NCI-H128 (cell line): ENCODE data around the gene CETN2.
"Not testable (repeated sequence)": the region's sequence is repeated elsewhere in the genome, so short reads cannot be mapped to it uniquely, and the experiment has no call there.

ENCODE experiments used
- DNase-seq: peaks from one replicate; lab custom pipeline; 2025; ENCODE audit not compliant: unreplicated experiment; lab: John Stamatoyannopoulos, UW

CETN2 gene

GRCh38 chrX:152833378-152833777, 2.8 kb upstream of the CETN2 start:
- no peak for DNase-seq

GRCh38 chrX:152832520-152832919, 2.0 kb upstream of the CETN2 start:
- DNase-seq: no peak

- no peak for DNase-seq
These were observed 834 bp upstream of the CETN2 start for GRCh38 chrX:152831391-152831790.

GRCh38 chrX:152824841-152825374, 5.6 kb downstream of the CETN2 start:
- DNase-seq: no peak

- DNase-seq: no peak
These were observed 6.9 kb downstream of the CETN2 start for GRCh38 chrX:152823657-152824056.

GRCh38 chrX:152822383-152823086, 8.0 kb downstream of the CETN2 start:
- no peak for DNase-seq

GRCh38 chrX:152821145-152821765, 9.3 kb downstream of the CETN2 start:
- no peak for DNase-seq

- no peak for DNase-seq
These were observed 10.8 kb downstream of the CETN2 start for GRCh38 chrX:152819732-152820131.

GRCh38 chrX:152819266-152819665, 11.3 kb downstream of the CETN2 start:
- DNase-seq: no peak

- DNase-seq: no peak
These were observed 12.2 kb downstream of the CETN2 start for GRCh38 chrX:152818356-152818755.

- DNase-seq: no peak
These were observed 13.3 kb downstream of the CETN2 start for GRCh38 chrX:152817078-152817764.

- no peak for DNase-seq
These were observed 16.5 kb downstream of the CETN2 start for GRCh38 chrX:152814048-152814447.

- DNase-seq: no peak
These were observed 17.4 kb downstream of the CETN2 start for GRCh38 chrX:152813206-152813605.

GRCh38 chrX:152810403-152810802, 20.2 kb downstream of the CETN2 start:
- DNase-seq: no peak

GRCh38 chrX:152806035-152806434, 24.5 kb downstream of the CETN2 start:
- no peak for DNase-seq

- no peak for DNase-seq
These were observed 31.6 kb downstream of the CETN2 start for GRCh38 chrX:152798945-152799344.

- not testable (repeated sequence) for DNase-seq
These were observed 43.5 kb downstream of the CETN2 start for GRCh38 chrX:152787062-152787461.
